Measurements from ENCODE around the gene CLGN. TPM values are rescaled to one million over a fixed set of nuclear protein-coding genes. Genes with fewer than 3 reads are reported as not detected.

CLGN gene, protein sequence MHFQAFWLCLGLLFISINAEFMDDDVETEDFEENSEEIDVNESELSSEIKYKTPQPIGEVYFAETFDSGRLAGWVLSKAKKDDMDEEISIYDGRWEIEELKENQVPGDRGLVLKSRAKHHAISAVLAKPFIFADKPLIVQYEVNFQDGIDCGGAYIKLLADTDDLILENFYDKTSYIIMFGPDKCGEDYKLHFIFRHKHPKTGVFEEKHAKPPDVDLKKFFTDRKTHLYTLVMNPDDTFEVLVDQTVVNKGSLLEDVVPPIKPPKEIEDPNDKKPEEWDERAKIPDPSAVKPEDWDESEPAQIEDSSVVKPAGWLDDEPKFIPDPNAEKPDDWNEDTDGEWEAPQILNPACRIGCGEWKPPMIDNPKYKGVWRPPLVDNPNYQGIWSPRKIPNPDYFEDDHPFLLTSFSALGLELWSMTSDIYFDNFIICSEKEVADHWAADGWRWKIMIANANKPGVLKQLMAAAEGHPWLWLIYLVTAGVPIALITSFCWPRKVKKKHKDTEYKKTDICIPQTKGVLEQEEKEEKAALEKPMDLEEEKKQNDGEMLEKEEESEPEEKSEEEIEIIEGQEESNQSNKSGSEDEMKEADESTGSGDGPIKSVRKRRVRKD
- 0.32 and 1.2 TPM in 2 replicates for total RNA-seq

DNA sequence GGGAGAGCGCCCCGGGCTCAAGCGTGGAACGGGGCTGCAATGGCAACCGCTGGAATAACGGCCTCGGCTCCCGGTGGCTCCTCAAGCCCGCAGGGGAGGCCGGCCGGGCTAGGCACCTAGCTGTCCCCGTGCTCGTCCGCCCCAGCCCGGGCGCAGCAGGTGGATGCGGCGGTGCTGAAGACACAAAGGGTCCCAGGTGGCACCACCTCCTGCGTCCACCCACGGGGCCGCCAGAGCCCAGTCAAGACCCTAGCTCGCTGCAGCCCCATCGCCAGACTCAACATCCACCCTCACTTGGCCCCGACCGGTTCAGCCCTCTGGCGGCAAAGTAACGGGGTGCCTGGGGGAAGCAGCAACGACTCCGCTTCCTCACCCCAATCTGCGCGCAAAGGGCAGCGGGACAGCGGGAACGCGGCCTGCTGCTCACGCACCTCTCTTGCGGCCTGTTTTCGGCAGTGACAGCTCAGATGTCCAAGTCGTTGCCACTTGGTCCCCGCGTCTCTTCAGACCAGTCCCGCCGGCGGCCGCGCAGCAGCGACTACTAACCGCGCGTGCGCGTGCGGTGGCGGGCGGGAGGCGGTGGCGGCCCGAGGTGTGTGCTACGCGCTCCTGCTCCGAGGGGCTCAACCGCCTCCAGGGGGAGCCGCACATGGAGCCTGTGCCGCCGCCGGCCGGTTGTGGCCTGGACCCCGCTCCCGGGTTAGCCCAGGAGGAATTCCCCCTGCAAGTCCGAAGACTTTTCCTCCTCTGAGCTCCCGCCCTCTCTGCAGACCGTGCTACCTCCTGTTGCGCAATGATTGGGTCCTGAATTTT is at the start of gene CLGN:
Gene CLGN, minus strand, starts transcription at position 543 of the 813 bp plus-strand sequence. CDS start 14,570 bp downstream, outside the sequence.

DNA sequence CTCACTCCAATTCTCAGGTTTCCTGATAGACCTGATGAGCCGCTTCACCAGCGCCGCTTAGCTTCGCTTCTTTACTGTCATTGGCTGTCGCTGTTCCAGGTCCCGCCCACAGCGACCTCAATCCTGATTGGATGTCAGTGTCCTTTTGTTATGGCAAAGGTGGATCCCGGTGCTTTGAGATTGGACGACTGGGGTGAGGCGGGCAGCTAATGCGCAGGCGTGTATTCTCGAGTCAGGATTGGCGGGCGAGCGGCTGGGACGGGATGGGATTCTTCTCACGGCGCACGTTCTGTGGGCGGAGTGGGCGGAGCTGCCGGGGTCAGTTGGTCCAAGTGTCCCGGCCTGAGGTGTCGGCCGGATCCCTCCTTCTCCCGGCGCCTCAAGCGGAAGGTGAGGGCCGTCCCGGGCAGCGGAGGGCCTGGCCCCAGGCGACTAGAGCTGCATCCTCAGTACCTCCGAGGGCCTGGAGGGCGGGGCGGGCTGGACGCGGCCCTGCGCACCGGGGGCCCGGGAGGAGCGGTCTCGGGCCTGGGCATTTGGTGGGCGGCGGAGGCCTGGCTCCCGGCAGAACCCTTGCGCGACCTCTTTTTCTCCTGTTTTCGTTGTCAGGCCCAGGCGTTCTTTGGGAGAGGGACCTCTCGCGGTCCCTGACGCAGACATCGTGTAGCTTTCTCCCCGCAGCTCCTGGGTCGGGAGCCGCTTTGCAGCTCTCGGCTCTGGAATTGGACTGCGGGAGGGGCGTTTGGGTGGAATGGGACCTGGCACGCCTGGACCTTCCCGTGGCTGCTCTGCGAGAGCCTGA is 53.9 kb downstream of the CLGN start, which contains the start of gene SCOC:
Gene SCOC, plus strand, starts transcription at position 319 of the 802 bp plus-strand sequence. CDS start 5,525 bp downstream, outside the sequence.

Other genes with a start within 250 kb of the CLGN start
- 46.6 and 57.0 TPM in 2 replicates for gene SCOC, start 54.0 kb downstream of the CLGN start, total RNA-seq
- gene MGAT4D, start 70.6 kb upstream of the CLGN start, total RNA-seq = not detected in 2 replicates
- gene ELMOD2, start 96.5 kb upstream of the CLGN start, total RNA-seq = 25.1 and 31.2 TPM in 2 replicates
- not detected in 2 replicates for gene UCP1, start 141.3 kb upstream of the CLGN start, total RNA-seq

Measured in hair follicle dermal papilla cell (primary cell).